Small intestine (tissue), 7 donors: Measurements from ENCODE around the gene PRKN. TPM values are rescaled to one million over a fixed set of nuclear protein-coding genes. Genes with fewer than 3 reads are reported as not detected.
"Not testable (repeated sequence)": the region's sequence is repeated elsewhere in the genome, so short reads cannot be mapped to it uniquely, and the experiment has no call there.

ENCODE experiments used
- DNase-seq, 2 donors: peaks; one replicate each; pipeline versions ENCODE4 v3.0.0 to v3.0.0-alpha.2; 2013
- FAIRE-seq: peaks from 2 replicates; lab custom pipeline; 2012; peaks lifted over from hg19 to GRCh38; lab: Jason Lieb, UNC
- H3K27ac ChIP-seq, 3 donors: one replicate each; pipeline ENCODE4 v1.5.1; 2013; ENCODE audit warnings: low read length in 2 of 3, mild to moderate bottlenecking in 2 of 3, control low read depth in 1 of 3, inconsistent platforms in 1 of 3, low read depth in 1 of 3, moderate library complexity in 1 of 3
- H3K27me3 ChIP-seq, 3 donors: one replicate each; pipeline ENCODE4 v1.6.1; 2013; ENCODE audit warnings: low read length in 3 of 3, inconsistent platforms in 1 of 3; ENCODE audit not compliant: control insufficient read depth in 3 of 3, insufficient read depth in 3 of 3
- H3K36me3 ChIP-seq, 3 donors: one replicate each; pipeline ENCODE4 v1.6.1; 2013; ENCODE audit warnings: low read length in 3 of 3, inconsistent platforms in 1 of 3, low read depth in 1 of 3, mild to moderate bottlenecking in 1 of 3, moderate library complexity in 1 of 3; ENCODE audit not compliant: control insufficient read depth in 3 of 3, insufficient read depth in 2 of 3
- H3K4me1 ChIP-seq, 3 donors: one replicate each; pipeline ENCODE4 v1.6.1; 2013; ENCODE audit warnings: low read length in 2 of 3, inconsistent platforms in 1 of 3, low read depth in 1 of 3, mild to moderate bottlenecking in 1 of 3, moderate library complexity in 1 of 3; ENCODE audit not compliant: control insufficient read depth in 3 of 3, insufficient read depth in 2 of 3
- H3K4me3 ChIP-seq, 3 donors: one replicate each; pipeline ENCODE4 v1.5.1; 2013; ENCODE audit warnings: low read length in 3 of 3, control low read depth in 1 of 3, inconsistent platforms in 1 of 3, low read depth in 1 of 3, mild to moderate bottlenecking in 1 of 3, moderate library complexity in 1 of 3
- H3K9me3 ChIP-seq, 2 donors: one replicate each; pipeline ENCODE4 v1.6.1; 2013; ENCODE audit warnings: low read depth in 1 of 2, low read length in 1 of 2; ENCODE audit not compliant: control insufficient read depth in 2 of 2, insufficient read depth in 1 of 2
- WGBS, 3 donors: extraction: QIAGEN DNeasy Blood & Tissue Kit; methylation state at CpG; one replicate each; pipeline ENCODE4 v1.1.7; 2013; 5-methylcytosine and 5-hydroxymethylcytosine counted together
- polyA plus RNA-seq, 4 donors: library from polyadenylated mRNA; stranded (reverse) in 3 of 4; unstranded in 1 of 4; fragments of 200-250 nt in 3 of 4; fragments of 120-200 nt in 1 of 4; gene quantifications; one replicate each; pipeline versions ENCODE4 v1.2.1 to v1.2.3, GENCODE V29; 2013
- donor health status: healthy with polysubstance abuse.
- donor health status: control.
- donor health status: control.
- donor health status: Bipolar disorder and iron deficiency.
- donor health status: healthy.

PRKN gene
- polyA plus RNA-seq, 4 donors = 0.27 to 2.3 (median 1.0) TPM

DNA sequence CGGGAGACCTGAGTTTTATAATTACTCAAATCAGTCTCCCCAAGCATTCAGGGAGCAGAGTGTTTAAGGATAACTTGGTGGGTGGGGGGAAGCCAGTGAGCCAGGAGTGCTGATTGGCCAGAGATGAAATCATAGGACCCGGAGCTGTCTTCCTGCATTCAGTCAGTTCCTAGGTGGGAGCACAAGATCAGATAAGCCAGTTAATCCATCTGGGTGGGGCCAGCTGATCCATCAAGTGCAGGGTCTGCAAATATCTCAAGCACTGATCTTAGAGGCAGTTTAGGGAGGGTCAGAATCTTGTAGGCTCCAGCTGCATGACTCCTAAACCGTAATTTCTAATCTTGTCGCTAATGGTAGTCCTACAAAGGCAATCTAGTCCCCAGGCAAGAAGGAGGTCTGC lies 196.2 kb downstream of the PRKN start:
- H3K4me3 ChIP-seq, H3K4me1 ChIP-seq, DNase-seq, H3K27ac ChIP-seq, H3K36me3 ChIP-seq, H3K27me3 ChIP-seq, H3K9me3 ChIP-seq, FAIRE-seq: not testable (repeated sequence)
- WGBS, 3 donors = 91 to 96% (median 94%) methylated on average over 4 of the region's 4 CpGs

DNA sequence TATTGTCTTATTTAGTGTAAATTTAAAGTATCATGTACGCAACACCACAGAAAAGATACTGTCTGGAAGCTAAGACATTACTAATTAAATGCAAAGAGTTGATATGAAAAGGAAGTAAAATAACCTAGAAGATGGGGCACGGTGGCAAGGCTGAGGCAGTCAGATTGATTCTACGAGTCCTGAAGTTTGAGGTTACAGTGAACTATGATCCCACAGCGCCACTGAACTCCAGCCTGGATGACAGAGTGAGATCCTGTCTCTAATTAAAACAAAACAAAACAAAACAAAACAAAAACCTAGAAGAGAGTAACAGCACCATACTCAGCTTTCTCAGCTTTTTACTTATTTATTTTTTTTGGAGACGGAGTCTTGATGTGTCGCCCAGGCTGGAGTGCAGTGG lies 199.0 kb downstream of the PRKN start:
- DNase-seq = peak; percentile 5 to 67
- no peaks in the 10 kb centered on the region for H3K9me3 ChIP-seq
- H3K36me3 ChIP-seq = no peaks in the 10 kb centered on the region
- no peaks in the 10 kb centered on the region for H3K27me3 ChIP-seq
- no peak overlapping the region for H3K27ac ChIP-seq
- no peak for FAIRE-seq
- peaks cover 4 to 5% (median 5%) of the 10 kb centered on the region in 3 donors for H3K4me1 ChIP-seq
- no peak overlapping the region for H3K4me3 ChIP-seq
- WGBS, 3 donors = 53 to 72% (median 58%) methylated on average over 6 of the region's 6 CpGs

DNA sequence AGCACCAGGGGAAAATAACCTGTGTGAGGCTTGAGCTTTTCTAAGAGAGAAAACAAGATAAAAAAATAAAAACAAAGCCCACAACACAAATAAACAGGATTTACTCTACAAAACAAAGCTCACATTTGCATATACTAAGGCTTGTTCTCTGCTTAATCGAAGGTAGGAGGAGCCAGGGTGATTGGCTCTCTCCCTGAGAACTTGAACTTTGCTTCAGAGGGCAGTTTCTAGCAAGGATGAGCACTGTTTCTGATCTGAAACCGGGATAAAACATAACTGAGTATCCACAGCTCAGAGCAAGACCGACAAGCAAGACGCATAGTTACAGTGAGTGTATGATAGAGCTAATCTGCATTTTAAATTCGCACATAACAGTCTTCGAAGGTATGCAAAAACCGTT lies 200.6 kb downstream of the PRKN start:
- 57 to 74% (median 60%) methylated on average over 7 of the region's 7 CpGs for WGBS, 3 donors
- FAIRE-seq = no peak
- peaks cover 0 to 5% (median 4%) of the 10 kb centered on the region in 3 donors for H3K4me1 ChIP-seq
- H3K36me3 ChIP-seq = no peaks in the 10 kb centered on the region
- DNase-seq = peak; percentile 24 to 68
- no peak overlapping the region for H3K4me3 ChIP-seq
- H3K27ac ChIP-seq = peak overlapping the region in 1 of 3 donors; percentile 16
- H3K27me3 ChIP-seq = no peaks in the 10 kb centered on the region
- H3K9me3 ChIP-seq = no peaks in the 10 kb centered on the region

DNA sequence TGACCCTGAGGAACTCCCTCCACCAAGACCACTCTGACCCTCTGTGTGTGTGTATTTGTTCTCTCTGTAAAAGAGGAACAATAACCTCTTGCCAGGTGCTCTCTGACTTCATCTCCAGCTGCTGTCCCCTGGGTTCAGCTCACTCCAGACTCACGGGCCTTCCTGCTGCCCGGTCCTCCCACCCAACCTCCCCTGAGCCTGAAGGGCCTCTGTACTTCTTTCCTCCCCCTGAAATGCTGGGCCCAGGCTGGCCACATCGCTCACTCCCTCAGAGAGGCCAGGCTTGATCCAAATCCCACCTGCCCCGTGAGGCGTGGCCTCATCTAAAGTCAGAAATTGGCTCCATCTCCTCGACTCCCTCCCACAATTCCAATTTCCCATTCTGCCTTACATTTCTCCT lies 202.4 kb downstream of the PRKN start:
- Histone ChIP-seq H3K9me3 (no peaks in the 10 kb centered on the region), H3K27ac (no peak overlapping the region), H3K36me3 (no peaks in the 10 kb centered on the region), H3K4me1 (peaks cover 0 to 5% (median 4%) of the 10 kb centered on the region in 3 donors), H3K27me3 (no peaks in the 10 kb centered on the region), H3K4me3 (no peak overlapping the region)
- FAIRE-seq (no peak), DNase-seq (no peak)
- 81 to 85% (median 83%) methylated on average over 6 of the region's 6 CpGs for WGBS, 3 donors

DNA sequence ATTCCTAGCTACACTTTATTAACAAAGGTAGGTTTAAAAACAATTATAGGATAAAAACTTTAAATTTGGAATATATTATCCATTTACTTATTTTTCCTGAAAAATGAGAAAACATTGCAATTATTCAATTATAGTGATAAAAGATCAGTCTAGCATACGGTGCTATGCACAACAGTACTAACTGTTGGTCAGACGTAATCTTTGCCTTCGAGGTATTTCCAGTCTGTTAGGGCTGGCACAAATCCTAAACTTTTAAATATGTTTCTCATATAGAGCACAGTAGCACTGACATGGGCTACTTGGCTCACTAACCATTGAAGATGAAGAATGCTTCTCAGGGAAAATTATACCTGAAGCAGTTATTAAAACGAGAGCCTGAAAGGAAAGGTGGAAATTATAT lies 214.8 kb downstream of the PRKN start:
- Histone ChIP-seq H3K9me3 (no peaks in the 10 kb centered on the region), H3K27me3 (no peaks in the 10 kb centered on the region), H3K4me3 (no peak overlapping the region), H3K27ac (no peak overlapping the region), H3K36me3 (no peaks in the 10 kb centered on the region), H3K4me1 (no peaks in the 10 kb centered on the region)
- DNase-seq (no peak), FAIRE-seq (no peak)
- 77 to 88% (median 83%) methylated on average over 4 of the region's 4 CpGs for WGBS, 3 donors

DNA sequence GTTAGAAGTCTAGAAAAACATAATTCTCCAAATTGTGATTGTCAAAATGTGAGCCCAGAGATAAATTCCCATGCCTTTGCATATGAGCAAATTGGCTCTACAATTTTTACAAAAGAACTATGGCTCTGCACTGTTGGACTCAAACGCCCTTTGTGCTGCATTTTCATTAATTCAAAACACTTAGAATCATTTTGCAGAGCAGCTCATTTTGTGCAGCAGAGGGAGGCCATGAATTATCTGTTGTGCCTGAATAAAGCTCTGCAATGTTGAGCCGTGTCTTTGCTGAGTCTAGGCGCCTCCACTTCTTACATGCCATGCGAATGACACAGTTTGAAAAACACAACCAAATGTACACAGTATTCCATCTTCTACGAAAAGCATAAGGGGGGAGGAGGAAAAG lies 230.2 kb downstream of the PRKN start:
- Histone ChIP-seq H3K27me3 (no peaks in the 10 kb centered on the region), H3K4me1 (no peaks in the 10 kb centered on the region), H3K9me3 (no peaks in the 10 kb centered on the region), H3K27ac (no peak overlapping the region), H3K36me3 (no peaks in the 10 kb centered on the region), H3K4me3 (no peak overlapping the region)
- FAIRE-seq (no peak), DNase-seq (no peak)
- 62 to 85% (median 85%) methylated on average over 5 of the region's 5 CpGs for WGBS, 3 donors

DNA sequence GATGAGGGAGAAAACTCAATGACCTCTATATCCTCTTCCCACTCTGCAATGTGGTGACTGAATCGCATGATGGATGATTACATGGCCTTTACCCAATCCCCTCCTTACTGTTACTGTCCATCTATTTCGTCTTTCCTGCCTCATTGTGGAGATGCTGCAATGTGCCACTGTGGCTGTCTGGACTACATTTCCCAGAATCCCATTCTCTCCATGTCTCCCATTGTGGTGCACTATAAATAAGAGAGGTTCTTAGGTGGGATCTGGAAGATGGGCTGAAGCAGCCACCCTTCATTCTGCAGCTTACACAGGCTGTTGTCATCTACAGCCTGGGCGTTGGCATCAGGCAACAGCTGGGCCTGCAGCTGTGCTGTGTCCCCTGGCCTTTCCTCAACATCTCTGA lies 233.6 kb downstream of the PRKN start:
- 76 to 88% (median 82%) methylated on average over 3 of the region's 3 CpGs for whole genome bisulfite sequencing, 3 donors
- Histone ChIP-seq H3K9me3 (no peaks in the 10 kb centered on the region), H3K27me3 (no peaks in the 10 kb centered on the region), H3K36me3 (no peaks in the 10 kb centered on the region), H3K27ac (no peak overlapping the region), H3K4me1 (no peaks in the 10 kb centered on the region), H3K4me3 (no peak overlapping the region)
- DNase-seq (no peak), FAIRE-seq (no peak)

DNA sequence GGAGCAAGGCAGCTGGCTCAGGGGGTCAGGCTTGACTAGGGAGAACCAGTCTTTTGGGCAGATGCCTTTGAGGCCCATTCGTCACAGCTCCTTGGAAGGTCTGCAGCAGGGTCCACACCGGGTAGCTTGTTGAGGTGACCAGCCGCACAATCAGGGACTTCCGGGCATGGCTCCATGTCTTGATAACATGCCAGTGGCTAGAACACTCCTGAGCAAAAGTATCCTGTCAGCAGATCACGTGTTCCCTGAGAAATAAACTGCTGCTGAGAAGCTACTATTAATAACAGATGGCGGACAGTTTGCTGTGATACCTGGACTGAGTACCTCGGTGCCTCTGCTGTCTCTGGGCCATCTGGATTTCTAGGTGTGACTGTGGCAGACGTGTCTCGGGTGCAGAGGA lies 235.9 kb downstream of the PRKN start:
- H3K27me3 ChIP-seq = no peaks in the 10 kb centered on the region
- H3K27ac ChIP-seq = no peak overlapping the region
- no peaks in the 10 kb centered on the region for H3K36me3 ChIP-seq
- no peak for FAIRE-seq
- H3K9me3 ChIP-seq = no peaks in the 10 kb centered on the region
- no peaks in the 10 kb centered on the region for H3K4me1 ChIP-seq
- DNase-seq = no peak
- H3K4me3 ChIP-seq = no peak overlapping the region
- 90 to 93% (median 91%) methylated on average over 9 of the region's 9 CpGs for WGBS, 3 donors
